ENCODE data around the gene NMNAT2. TPM values are rescaled to one million over a fixed set of nuclear protein-coding genes. Genes with fewer than 3 reads are reported as not detected.
"Not testable (repeated sequence)": the region's sequence is repeated elsewhere in the genome, so short reads cannot be mapped to it uniquely, and the experiment has no call there.

NMNAT2 gene
- total and polyA plus RNA-seq, 2 experiments from 2014 or later: 3.6 to 10.0 TPM

DNA sequence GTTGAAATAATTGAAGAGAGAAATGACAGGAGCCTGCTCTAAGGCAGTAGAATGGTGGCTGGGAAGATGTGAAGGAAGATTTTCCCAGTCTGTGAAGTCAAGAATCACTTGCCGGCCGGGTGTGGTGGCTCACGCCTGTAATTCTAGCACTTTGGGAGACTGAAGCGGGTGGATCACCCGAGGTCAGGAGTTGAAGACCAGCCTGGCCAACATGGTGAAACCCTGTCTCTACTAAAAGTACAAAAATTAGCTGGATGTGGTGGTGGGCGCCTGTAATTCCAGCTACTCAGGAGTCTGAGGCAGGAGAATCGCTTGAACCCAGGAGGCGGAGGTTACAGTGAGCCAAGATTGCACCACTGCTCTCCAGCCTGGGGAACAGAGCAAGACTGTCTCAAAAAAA is 177.3 kb downstream of the NMNAT2 start:
- not testable (repeated sequence) for H3K4me2 ChIP-seq; H3K9me3 Mint-ChIP-seq; H3K4me3 Mint-ChIP-seq; H3K36me3 ChIP-seq (ENCODE audit: insufficient read depth); H3K4me3 ChIP-seq; H3K27ac ChIP-seq (ENCODE audit: low read depth); H4K20me1 ChIP-seq (replicated peaks; ENCODE audit: insufficient read depth); H3K36me3 Mint-ChIP-seq (ENCODE audit: low read depth); H2AFZ ChIP-seq; H3F3A ChIP-seq (replicated peaks; ENCODE audit: low read depth); ATAC-seq; H3K27me3 Mint-ChIP-seq (ENCODE audit: insufficient read depth, low read depth, poor library complexity); H3K27me3 ChIP-seq (ENCODE audit: insufficient read depth); H3K27ac Mint-ChIP-seq; H3K79me2 ChIP-seq (replicated peaks; ENCODE audit: insufficient read depth); H3K9me2 ChIP-seq (ENCODE audit: insufficient read depth); H3K4me1 ChIP-seq (ENCODE audit: insufficient read depth); H3K4me1 Mint-ChIP-seq; DNase-seq (ENCODE audit: low spot score)

DNA sequence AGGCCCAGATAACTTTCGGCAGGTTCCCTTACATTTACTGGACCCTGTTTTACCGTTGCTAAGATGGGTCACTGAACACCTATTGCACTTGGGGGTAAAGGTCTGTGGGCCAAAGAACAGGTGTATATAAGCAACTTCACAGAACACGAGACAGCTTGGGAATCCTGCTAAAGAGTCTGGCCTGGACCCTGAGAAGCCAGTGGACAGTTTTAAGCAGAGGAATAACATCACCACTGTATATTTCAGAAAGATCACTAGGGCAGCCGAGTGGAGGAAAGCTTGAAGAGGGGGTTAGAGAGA is 177.7 kb downstream of the NMNAT2 start:
- peaks cover 12% of the 10 kb centered on the region for H3K4me1 Mint-ChIP-seq
- Histone ChIP-seq H3K27ac (ENCODE audit: low read depth) (no peak overlapping the region), H3K79me2 (replicated peaks; ENCODE audit: insufficient read depth) (no peaks in the 10 kb centered on the region), H3K4me2 (no peak overlapping the region), H3K4me1 (ENCODE audit: insufficient read depth) (peaks cover 5% of the 10 kb centered on the region), H3K36me3 (ENCODE audit: insufficient read depth) (peaks cover 4% of the 10 kb centered on the region; the same call in 1 of the 2 replicates), H3K27me3 (ENCODE audit: insufficient read depth) (no peaks in the 10 kb centered on the region), H3K9me2 (ENCODE audit: insufficient read depth) (no peaks in the 10 kb centered on the region), H3K4me3 (no peak overlapping the region), H3F3A (replicated peaks; ENCODE audit: low read depth) (no peaks in the 10 kb centered on the region; the same call in 1 of the 2 replicates), H2AFZ (no peak overlapping the region), H4K20me1 (replicated peaks; ENCODE audit: insufficient read depth) (no peaks in the 10 kb centered on the region)
- no peak overlapping the region for H3K4me3 Mint-ChIP-seq
- ATAC-seq: no peak
- peaks cover 4% of the 10 kb centered on the region for H3K27me3 Mint-ChIP-seq (ENCODE audit: insufficient read depth, low read depth, poor library complexity)
- H3K36me3 Mint-ChIP-seq (ENCODE audit: low read depth): 0 out of 3 replicates have a peak, but pooled peaks cover 6% of the 10 kb centered on the region
- H3K9me3 Mint-ChIP-seq: no peaks in the 10 kb centered on the region
- H3K27ac Mint-ChIP-seq: no peak overlapping the region
- no peak for DNase-seq (ENCODE audit: low spot score)
- TF ChIP-seq NANOG (IDR thresholded peaks at IDR 0.05; ENCODE audit: borderline replicate concordance): no peak
- TF ChIP-seq, protein P1, sequence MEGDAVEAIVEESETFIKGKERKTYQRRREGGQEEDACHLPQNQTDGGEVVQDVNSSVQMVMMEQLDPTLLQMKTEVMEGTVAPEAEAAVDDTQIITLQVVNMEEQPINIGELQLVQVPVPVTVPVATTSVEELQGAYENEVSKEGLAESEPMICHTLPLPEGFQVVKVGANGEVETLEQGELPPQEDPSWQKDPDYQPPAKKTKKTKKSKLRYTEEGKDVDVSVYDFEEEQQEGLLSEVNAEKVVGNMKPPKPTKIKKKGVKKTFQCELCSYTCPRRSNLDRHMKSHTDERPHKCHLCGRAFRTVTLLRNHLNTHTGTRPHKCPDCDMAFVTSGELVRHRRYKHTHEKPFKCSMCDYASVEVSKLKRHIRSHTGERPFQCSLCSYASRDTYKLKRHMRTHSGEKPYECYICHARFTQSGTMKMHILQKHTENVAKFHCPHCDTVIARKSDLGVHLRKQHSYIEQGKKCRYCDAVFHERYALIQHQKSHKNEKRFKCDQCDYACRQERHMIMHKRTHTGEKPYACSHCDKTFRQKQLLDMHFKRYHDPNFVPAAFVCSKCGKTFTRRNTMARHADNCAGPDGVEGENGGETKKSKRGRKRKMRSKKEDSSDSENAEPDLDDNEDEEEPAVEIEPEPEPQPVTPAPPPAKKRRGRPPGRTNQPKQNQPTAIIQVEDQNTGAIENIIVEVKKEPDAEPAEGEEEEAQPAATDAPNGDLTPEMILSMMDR (conservative IDR thresholded peaks at IDR 0.05; ENCODE audit: low read depth in 2 of 2): no peak
- TF ChIP-seq, protein P2, sequence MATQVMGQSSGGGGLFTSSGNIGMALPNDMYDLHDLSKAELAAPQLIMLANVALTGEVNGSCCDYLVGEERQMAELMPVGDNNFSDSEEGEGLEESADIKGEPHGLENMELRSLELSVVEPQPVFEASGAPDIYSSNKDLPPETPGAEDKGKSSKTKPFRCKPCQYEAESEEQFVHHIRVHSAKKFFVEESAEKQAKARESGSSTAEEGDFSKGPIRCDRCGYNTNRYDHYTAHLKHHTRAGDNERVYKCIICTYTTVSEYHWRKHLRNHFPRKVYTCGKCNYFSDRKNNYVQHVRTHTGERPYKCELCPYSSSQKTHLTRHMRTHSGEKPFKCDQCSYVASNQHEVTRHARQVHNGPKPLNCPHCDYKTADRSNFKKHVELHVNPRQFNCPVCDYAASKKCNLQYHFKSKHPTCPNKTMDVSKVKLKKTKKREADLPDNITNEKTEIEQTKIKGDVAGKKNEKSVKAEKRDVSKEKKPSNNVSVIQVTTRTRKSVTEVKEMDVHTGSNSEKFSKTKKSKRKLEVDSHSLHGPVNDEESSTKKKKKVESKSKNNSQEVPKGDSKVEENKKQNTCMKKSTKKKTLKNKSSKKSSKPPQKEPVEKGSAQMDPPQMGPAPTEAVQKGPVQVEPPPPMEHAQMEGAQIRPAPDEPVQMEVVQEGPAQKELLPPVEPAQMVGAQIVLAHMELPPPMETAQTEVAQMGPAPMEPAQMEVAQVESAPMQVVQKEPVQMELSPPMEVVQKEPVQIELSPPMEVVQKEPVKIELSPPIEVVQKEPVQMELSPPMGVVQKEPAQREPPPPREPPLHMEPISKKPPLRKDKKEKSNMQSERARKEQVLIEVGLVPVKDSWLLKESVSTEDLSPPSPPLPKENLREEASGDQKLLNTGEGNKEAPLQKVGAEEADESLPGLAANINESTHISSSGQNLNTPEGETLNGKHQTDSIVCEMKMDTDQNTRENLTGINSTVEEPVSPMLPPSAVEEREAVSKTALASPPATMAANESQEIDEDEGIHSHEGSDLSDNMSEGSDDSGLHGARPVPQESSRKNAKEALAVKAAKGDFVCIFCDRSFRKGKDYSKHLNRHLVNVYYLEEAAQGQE (IDR thresholded peaks at IDR 0.05; ENCODE audit: unreplicated experiment): no peak
- no peak for TF ChIP-seq EZH2phosphoT487 (IDR thresholded peaks at IDR 0.05; ENCODE audit: unreplicated experiment)
- TF ChIP-seq STAT1 (IDR thresholded peaks at IDR 0.05; ENCODE audit: unreplicated experiment): no peak
- no peak for TF ChIP-seq ZNF114 (CRISPR knock-in tag; IDR thresholded peaks at IDR 0.05)
- TF ChIP-seq, protein P3, sequence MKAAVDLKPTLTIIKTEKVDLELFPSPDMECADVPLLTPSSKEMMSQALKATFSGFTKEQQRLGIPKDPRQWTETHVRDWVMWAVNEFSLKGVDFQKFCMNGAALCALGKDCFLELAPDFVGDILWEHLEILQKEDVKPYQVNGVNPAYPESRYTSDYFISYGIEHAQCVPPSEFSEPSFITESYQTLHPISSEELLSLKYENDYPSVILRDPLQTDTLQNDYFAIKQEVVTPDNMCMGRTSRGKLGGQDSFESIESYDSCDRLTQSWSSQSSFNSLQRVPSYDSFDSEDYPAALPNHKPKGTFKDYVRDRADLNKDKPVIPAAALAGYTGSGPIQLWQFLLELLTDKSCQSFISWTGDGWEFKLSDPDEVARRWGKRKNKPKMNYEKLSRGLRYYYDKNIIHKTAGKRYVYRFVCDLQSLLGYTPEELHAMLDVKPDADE (IDR thresholded peaks at IDR 0.05): no peak
- no peak for TF ChIP-seq CREB1 (CRISPR knock-in tag; IDR thresholded peaks at IDR 0.05; ENCODE audit: low read depth)
- no peak for TF ChIP-seq JUNB (IDR thresholded peaks at IDR 0.05; ENCODE audit: unreplicated experiment)
- TF ChIP-seq POLR2AphosphoS5 (IDR thresholded peaks at IDR 0.05; ENCODE audit: low read depth): no peak
- TF ChIP-seq ZNF331 (CRISPR knock-in tag; IDR thresholded peaks at IDR 0.05; ENCODE audit: low read depth): no peak
- no peak for TF ChIP-seq EZH2 (IDR thresholded peaks at IDR 0.05; ENCODE audit: low read depth, unreplicated experiment)
